K562 (cell line): ENCODE data around the gene RNF40. TPM values are rescaled to one million over a fixed set of nuclear protein-coding genes. Genes with fewer than 3 reads are reported as not detected.
A peak's percentile ranks its signal among the peaks of the same experiment; 100 is the strongest.

Experiments
- ATAC-seq: fragments of 200-7000 bp; cut with Tn5 transposase; 3 replicates; pipeline ENCODE4 v1.9.1; 2020; ENCODE audit warnings: moderate library complexity
- BruUV-seq: library from RNA; stranded (reverse); fragments of 400-500 nt; replicated peaks from 2 replicates; lab custom pipeline; 2021; lab: Mats Ljungman, UMichigan
- CTCF ChIA-PET: fragments of 300-600 bp; formaldehyde crosslinking; extraction: SDS; loops from one replicate; lab custom pipeline; 2021; ENCODE audit warnings: low intra/inter-chr PET ratio; lab: Yijun Ruan, JAX
- POLR2A ChIA-PET: fragments of 300-600, 350-650 bp; sonication (Branson Sonifier 250); formaldehyde crosslinking; extraction: SDS; loops from one replicate; lab custom pipeline; 2021; ENCODE audit warnings: antibody characterized with exemption, inconsistent platforms; lab: Yijun Ruan, JAX
- DNase-seq, 4 experiments: peaks; one replicate each; pipeline versions ENCODE4 v3.0.0 to v3.0.0-alpha.2; 2011 to 2018; ENCODE audit warnings: low spot score in 3 of 4, mixed read lengths in 3 of 4; ENCODE audit errors: extremely low read depth in 1 of 4
- FAIRE-seq: peaks from 2 replicates; lab custom pipeline; 2011; peaks lifted over from hg19 to GRCh38; lab: Jason Lieb, UNC
- H2AFZ ChIP-seq: 2 replicates; pipeline ENCODE4 v1.6.0; 2011; ENCODE audit warnings: low read depth, low read length, control low read depth, inconsistent platforms
- H3K27ac ChIP-seq: fragments of 200-600 bp; 3 replicates; pipeline ENCODE4 v1.8.0; 2011; ENCODE audit warnings: low read depth, mild to moderate bottlenecking, control low read depth, inconsistent platforms, low read length, moderate library complexity, mixed read lengths; ENCODE audit errors: extremely low read depth
- H3K27me3 ChIP-seq, 2 experiments: fragments of 300-600 bp in 1 of 2; 2 replicates in 1 of 2; 3 replicates in 1 of 2; pipeline versions ENCODE4 v1.6.0 to v1.8.0; 2011; ENCODE audit warnings: inconsistent platforms in 2 of 2, low read length in 2 of 2, mild to moderate bottlenecking in 1 of 2, mixed read lengths in 1 of 2, moderate library complexity in 1 of 2; ENCODE audit not compliant: control insufficient read depth in 2 of 2, insufficient read depth in 2 of 2
- H3K36me3 ChIP-seq: fragments of 300-600 bp; 3 replicates; pipeline ENCODE4 v1.8.0; 2011; ENCODE audit warnings: mild to moderate bottlenecking, low read length, inconsistent platforms; ENCODE audit not compliant: control insufficient read depth, insufficient read depth
- H3K4me1 ChIP-seq, 2 experiments: fragments of 200-600 bp in 1 of 2; replicated peaks in 1 of 2; 2 replicates in 1 of 2; 3 replicates in 1 of 2; pipeline versions ENCODE4 v1.5.1 to v1.8.0; 2011; ENCODE audit warnings: inconsistent platforms in 2 of 2, low read length in 2 of 2, mild to moderate bottlenecking in 1 of 2, mixed read lengths in 1 of 2, moderate library complexity in 1 of 2; ENCODE audit not compliant: control insufficient read depth in 2 of 2, insufficient read depth in 2 of 2
- H3K4me2 ChIP-seq: 2 replicates; pipeline ENCODE4 v1.6.1; 2011; ENCODE audit warnings: low read length, control low read depth, inconsistent platforms, mixed read lengths; ENCODE audit not compliant: insufficient read depth
- H3K4me3 ChIP-seq: fragments of 200-600 bp; sonication (generic), shearing (Covaris generic); 2 replicates; pipeline ENCODE4 v1.5.1; 2016; ENCODE audit warnings: control low read depth, inconsistent platforms
- H3K79me2 ChIP-seq: fragments of 200-600 bp; 3 replicates; pipeline ENCODE4 v1.8.0; 2011; ENCODE audit warnings: low read length, inconsistent platforms; ENCODE audit not compliant: control insufficient read depth, insufficient read depth
- H3K9ac ChIP-seq, 2 experiments: 2 replicates each; pipeline versions ENCODE4 v1.6.0 to v1.6.1; 2011; ENCODE audit warnings: low read depth in 2 of 2, low read length in 2 of 2, control low read depth in 1 of 2, inconsistent platforms in 1 of 2, mild to moderate bottlenecking in 1 of 2, mixed read lengths in 1 of 2; ENCODE audit not compliant: insufficient read depth in 1 of 2
- H3K9me1 ChIP-seq: one replicate; pipeline ENCODE4 v1.6.0; 2011; ENCODE audit warnings: inconsistent platforms, mild to moderate bottlenecking, low read length, moderate library complexity; ENCODE audit not compliant: control insufficient read depth, insufficient read depth
- H3K9me3 ChIP-seq: replicated peaks from 2 replicates; pipeline ENCODE4 v1.5.1; 2011; ENCODE audit warnings: low read depth, low read length, inconsistent platforms; ENCODE audit not compliant: control insufficient read depth, insufficient read depth
- H4K20me1 ChIP-seq: replicated peaks from 2 replicates; pipeline ENCODE4 v1.6.1; 2011; ENCODE audit warnings: low read length, inconsistent platforms, mixed read lengths; ENCODE audit not compliant: control insufficient read depth, insufficient read depth
- C11orf30 ChIP-seq: fragments of 450-650 bp; IDR thresholded peaks from 2 replicates; pipeline ENCODE4 v1.6.1; 2016; ENCODE audit warnings: low read depth, mild to moderate bottlenecking
- CHAMP1 ChIP-seq: fragments of 450-650 bp; IDR thresholded peaks from 2 replicates; pipeline ENCODE4 v1.6.1; 2016; ENCODE audit warnings: mild to moderate bottlenecking
- CTBP1 ChIP-seq: fragments of 450-650 bp; IDR thresholded peaks from 2 replicates; pipeline ENCODE4 v1.6.1; 2016; ENCODE audit warnings: borderline replicate concordance
- HDAC1 ChIP-seq, 2 experiments: fragments of 450-650 bp; IDR thresholded peaks; 2 replicates each; pipeline ENCODE4 v1.6.1; 2016 to 2017; ENCODE audit warnings: inconsistent platforms in 1 of 2, mild to moderate bottlenecking in 1 of 2, moderate library complexity in 1 of 2
- HINFP ChIP-seq: fragments of 450-650 bp; conservative IDR thresholded peaks from 2 replicates; pipeline ENCODE4 v1.6.1; 2016; ENCODE audit warnings: missing genetic modification characterization, low read depth, mild to moderate bottlenecking, control low read depth, missing compliant biosample characterization
- HNRNPH1 ChIP-seq: fragments of 200-400 bp; formaldehyde crosslinking; optimal IDR thresholded peaks from 2 replicates; pipeline ENCODE3; 2017; ENCODE audit warnings: low read depth, mild to moderate bottlenecking, low read length, moderate library complexity
- KLF13 ChIP-seq: fragments of 450-650 bp; IDR thresholded peaks from 2 replicates; pipeline ENCODE4 v1.6.1; 2016; ENCODE audit warnings: missing genetic modification characterization, low read depth, mild to moderate bottlenecking, missing compliant biosample characterization, moderate library complexity, borderline replicate concordance
- MNT ChIP-seq, 2 experiments: fragments of 450-650 bp; conservative IDR thresholded peaks; 2 replicates each; pipeline ENCODE4 v1.6.1; 2017; ENCODE audit warnings: mild to moderate bottlenecking in 2 of 2, moderate library complexity in 2 of 2
- PML ChIP-seq: IDR thresholded peaks from 2 replicates; pipeline ENCODE4 v1.6.1; 2012; ENCODE audit warnings: low read length, inconsistent platforms
- POLR2AphosphoS5 ChIP-seq: IDR thresholded peaks from 2 replicates; pipeline ENCODE4 v1.6.1; 2011; ENCODE audit warnings: mild to moderate bottlenecking, low read depth, low read length, moderate library complexity; ENCODE audit not compliant: control insufficient read depth, insufficient read depth
- SNRNP70 ChIP-seq: fragments of 200-400 bp; formaldehyde crosslinking; optimal IDR thresholded peaks from 2 replicates; pipeline ENCODE3; 2017; ENCODE audit warnings: low read depth, low read length
- SREBF1 ChIP-seq: fragments of 150-350 bp; IDR thresholded peaks from 2 replicates; pipeline ENCODE4 v1.6.1; 2014; ENCODE audit warnings: antibody characterized with exemption, low read depth, low read length, borderline replicate concordance
- WGBS: fragments of 100-300 bp; shearing (Covaris generic); methylation state at CpG from one replicate; pipeline ENCODE4 v1.1.6; 2016; ENCODE audit warnings: low coverage, mixed read lengths; ENCODE audit not compliant: insufficient coverage; ENCODE audit errors: missing lambda C conversion rate; 5-methylcytosine and 5-hydroxymethylcytosine counted together
- in situ Hi-C: fragments of 300-500 bp; cut with MboI; formaldehyde crosslinking; loops from 4 replicates; pipeline ENCODE4 v1.15.0; 2018; ENCODE audit warnings: inconsistent platforms, mixed read lengths
- intact Hi-C: fragments of 100-400 bp; cut with micrococcal nuclease; formaldehyde crosslinking; loops from 2 replicates; pipeline ENCODE4 v1.14.2; 2022
- polyA plus RNA-seq, 8 experiments: library from polyadenylated mRNA; depleted of rRNA in 4 of 8; stranded (reverse) in 5 of 8; unstranded in 3 of 8; fragments of >200 nt; fragmentation: Nextera tagmentation in 2 of 8; fragmentation: Illumina TruSeq in 1 of 8; extraction: Ambion mirVana in 2 of 8; extraction: Trizol in 1 of 8; gene quantifications; 2 replicates each; pipeline versions ENCODE4 v1.2.1 to v1.2.3, GENCODE V29; 2011 to 2014; ENCODE audit warnings: inconsistent platforms in 1 of 8, missing spikeins in 1 of 8
- total RNA-seq, 7 experiments: library from RNA; depleted of rRNA in 6 of 7; stranded (reverse); fragments of >200 nt in 6 of 7; fragmentation: Illumina TruSeq in 2 of 7; extraction: Trizol in 2 of 7; gene quantifications; 2 replicates each; pipeline versions ENCODE4 v1.2.1 to v1.2.3, GENCODE V29; 2011 to 2021; ENCODE audit warnings: low replicate concordance in 1 of 7
- TF ChIP-seq, protein P1 (sequence below): sonication (generic); formaldehyde crosslinking; IDR thresholded peaks from 2 replicates; pipeline ENCODE4 v1.8.0; 2022; ENCODE audit warnings: missing genetic modification reagents, mild to moderate bottlenecking, borderline replicate concordance

RNF40 gene
- total and polyA plus RNA-seq, 9 of the 15 experiments (the other 6 are each of a cell fraction or from before 2014, with no cell fraction given): 6.2 to 129 (median 81.5) TPM

- peak; percentile 80 for FAIRE-seq
- intact Hi-C loops: no loop called here
- no peak overlapping the region for H3K4me3 ChIP-seq
- H3K4me2 ChIP-seq: no peak overlapping the region
- H3K27ac ChIP-seq: no peak overlapping the region; the same call in 2 of the 3 replicates
- no peaks in the 10 kb centered on the region for H3K9me3 ChIP-seq
- 69% methylated on average over 7 of the region's 8 CpGs for WGBS
- ATAC-seq: peak; percentile 90
- H3K27me3 ChIP-seq: no peaks in the 10 kb centered on the region
- no peak overlapping the region for H2AFZ ChIP-seq
- H4K20me1 ChIP-seq: no peaks in the 10 kb centered on the region
- in situ Hi-C loops: no loop called here
- POLR2A ChIA-PET: interaction anchor here (0.5 to 1.0 kb wide), 3 partner anchors 10 to 104 kb away, joined by 3 read pairs; no protein-coding TSS in a partner anchor
- no peak overlapping the region for H3K9ac ChIP-seq
- peaks cover 10 to 23% of the 10 kb centered on the region in 2 experiments; a peak in 4 of 5 replicates for H3K4me1 ChIP-seq
- H3K36me3 ChIP-seq: peaks cover 95% of the 10 kb centered on the region
- CTCF ChIA-PET: interaction anchor here (0.6 kb wide), 1 partner anchor 10 kb away, joined by 3 read pairs; no protein-coding TSS in a partner anchor
- no TSS peak for BruUV-seq
- peak; percentile 54 to 74 (median 68) for DNase-seq
- H3K79me2 ChIP-seq: no peaks in the 10 kb centered on the region; the same call in 2 of the 3 replicates
- peaks cover 5% of the 10 kb centered on the region for H3K9me1 ChIP-seq
- TF ChIP-seq, protein P1, sequence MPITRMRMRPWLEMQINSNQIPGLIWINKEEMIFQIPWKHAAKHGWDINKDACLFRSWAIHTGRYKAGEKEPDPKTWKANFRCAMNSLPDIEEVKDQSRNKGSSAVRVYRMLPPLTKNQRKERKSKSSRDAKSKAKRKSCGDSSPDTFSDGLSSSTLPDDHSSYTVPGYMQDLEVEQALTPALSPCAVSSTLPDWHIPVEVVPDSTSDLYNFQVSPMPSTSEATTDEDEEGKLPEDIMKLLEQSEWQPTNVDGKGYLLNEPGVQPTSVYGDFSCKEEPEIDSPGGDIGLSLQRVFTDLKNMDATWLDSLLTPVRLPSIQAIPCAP: no peak
- TF ChIP-seq PML: 0 out of 2 replicates have a peak, but pooled peaks have one; percentile 6
- TF ChIP-seq POLR2AphosphoS5: peak; percentile 22; the same call in 1 of the 2 replicates
- no peak for TF ChIP-seq HNRNPH1
- 0 out of 2 replicates have a peak, but pooled peaks have one; percentile 11 for TF ChIP-seq CTBP1
- peak; percentile 37; the same call in 1 of the 2 replicates for TF ChIP-seq C11orf30
- no peak for TF ChIP-seq SREBF1
- TF ChIP-seq HDAC1 (IDR thresholded peaks at IDR 0.05): 0 out of 4 replicates have a peak, but pooled peaks of 1 of the 2 experiments have one; percentile 14
- no peak for TF ChIP-seq CHAMP1
- TF ChIP-seq HINFP: no peak
- 0 out of 2 replicates have a peak, but pooled peaks have one; percentile 36 for TF ChIP-seq KLF13
- peak; percentile 62 to 83 for TF ChIP-seq MNT (conservative IDR thresholded peaks at IDR 0.05)
- no peak for TF ChIP-seq SNRNP70
These were observed 21.5 kb upstream of the RNF40 start for GRCh38 chr16:30740364-30741251.
